Colonic mucosa (tissue), 4 donors: Measurements from ENCODE around the gene TNFRSF13B. TPM values are rescaled to one million over a fixed set of nuclear protein-coding genes. Genes with fewer than 3 reads are reported as not detected.
"Not testable (repeated sequence)": the region's sequence is repeated elsewhere in the genome, so short reads cannot be mapped to it uniquely, and the experiment has no call there.

Source experiments
- DNase-seq: peaks from one replicate; pipeline ENCODE4 v3.0.0-alpha.2; 2020
- H3K27ac ChIP-seq: fragments of 200-600 bp; one replicate; pipeline ENCODE4 v1.8.0; 2021
- H3K27me3 ChIP-seq: fragments of 200-600 bp; one replicate; pipeline ENCODE4 v1.8.0; 2021
- H3K36me3 ChIP-seq: fragments of 200-600 bp; one replicate; pipeline ENCODE4 v1.8.0; 2021
- H3K4me1 ChIP-seq: fragments of 200-600 bp; one replicate; pipeline ENCODE4 v1.8.0; 2021; ENCODE audit warnings: mild to moderate bottlenecking
- H3K4me3 ChIP-seq: fragments of 200-600 bp; one replicate; pipeline ENCODE4 v1.8.0; 2021
- H3K9ac ChIP-seq, 2 donors: one replicate each; pipeline ENCODE4 v1.7.0; 2013; ENCODE audit warnings: control low read depth in 2 of 2, low read depth in 2 of 2, low read length in 2 of 2
- H3K9me3 ChIP-seq: fragments of 200-600 bp; one replicate; pipeline ENCODE4 v1.8.0; 2021
- CTCF ChIP-seq: fragments of 200-600 bp; IDR thresholded peaks from one replicate; pipeline ENCODE4 v1.8.0; 2022; ENCODE audit warnings: antibody characterized with exemption, mild to moderate bottlenecking
- intact Hi-C: fragments of 100-400 bp; cut with DNase I; formaldehyde crosslinking; loops from one replicate; pipeline ENCODE4 v1.14.1; 2022
- total RNA-seq, 2 donors: library from RNA; stranded (reverse); fragmentation: NEBNext Ultra II Directional in 1 of 2; extraction: Animal tissue kit (Norgen Biotek cat#: 25700) in 1 of 2; gene quantifications; one replicate each; pipeline ENCODE4 v1.2.1, GENCODE V29; 2021
- donor health status: healthy.
- donor health status: DM: no; HTN: no; CAD: no.
- donor health status: DM: no; HTN: no; CAD: no.

TNFRSF13B gene
- total RNA-seq, 2 donors from 2014 or later: 0.42 to 1.1 TPM

- Histone ChIP-seq H3K27me3 (no peaks in the 10 kb centered on the region), H3K4me3 (no peak overlapping the region), H3K9ac (no peak overlapping the region), H3K4me1 (no peaks in the 10 kb centered on the region), H3K36me3 (no peaks in the 10 kb centered on the region), H3K27ac (no peak overlapping the region), H3K9me3 (no peaks in the 10 kb centered on the region)
- intact Hi-C loops: no loop called here
- TF ChIP-seq CTCF: no peak
- no peak for DNase-seq
These were observed 4.1 kb upstream of the TNFRSF13B start for GRCh38 chr17:16975744-16976625.

- Histone ChIP-seq H3K27ac (no peak overlapping the region), H3K4me3 (no peak overlapping the region), H3K9ac (no peak overlapping the region), H3K27me3 (no peaks in the 10 kb centered on the region), H3K4me1 (no peaks in the 10 kb centered on the region), H3K36me3 (no peaks in the 10 kb centered on the region), H3K9me3 (no peaks in the 10 kb centered on the region)
- intact Hi-C loops: no loop called here
- no peak for DNase-seq
- no peak for TF ChIP-seq CTCF
These were observed 3.3 kb upstream of the TNFRSF13B start for GRCh38 chr17:16975277-16975651.

GRCh38 chr17:16974569-16975276, 2.8 kb upstream of the TNFRSF13B start:
- Histone ChIP-seq H3K27me3 (no peaks in the 10 kb centered on the region), H3K27ac (no peak overlapping the region), H3K4me1 (no peaks in the 10 kb centered on the region), H3K36me3 (no peaks in the 10 kb centered on the region), H3K9ac (no peak overlapping the region), H3K4me3 (no peak overlapping the region), H3K9me3 (no peaks in the 10 kb centered on the region)
- no peak for TF ChIP-seq CTCF
- intact Hi-C loops: no loop called here
- no peak for DNase-seq

- Histone ChIP-seq H3K27ac (no peak overlapping the region), H3K9ac (no peak overlapping the region), H3K9me3 (no peaks in the 10 kb centered on the region), H3K36me3 (no peaks in the 10 kb centered on the region), H3K27me3 (no peaks in the 10 kb centered on the region), H3K4me3 (no peak overlapping the region), H3K4me1 (no peaks in the 10 kb centered on the region)
- intact Hi-C loops: no loop called here
- no peak for TF ChIP-seq CTCF
- DNase-seq: no peak
These were observed 2.0 kb upstream of the TNFRSF13B start for GRCh38 chr17:16973760-16974540.

- H3K4me1 ChIP-seq, H3K9me3 ChIP-seq, H3K9ac ChIP-seq, H3K36me3 ChIP-seq, H3K27me3 ChIP-seq, intact Hi-C loops, H3K27ac ChIP-seq, DNase-seq, H3K4me3 ChIP-seq: not testable (repeated sequence)
These were observed 1.1 kb upstream of the TNFRSF13B start for GRCh38 chr17:16973043-16973442.
